HL-60 (cell line): ENCODE data around the gene ZNF385A.
A peak's percentile ranks its signal among the peaks of the same experiment; 100 is the strongest.

Experiments used
- DNase-seq, 2 experiments: peaks; one replicate each; pipeline ENCODE4 v3.0.0-alpha.2; 2010 to 2020; ENCODE audit warnings: low read depth in 1 of 2, low spot score in 1 of 2
- H3K27ac ChIP-seq: fragments of 250-450 bp; sonication (Bioruptor Pico); replicated peaks from 2 replicates; pipeline ENCODE4 v1.5.1; 2020; ENCODE audit warnings: mild to moderate bottlenecking, moderate library complexity
- H3K27me3 ChIP-seq: fragments of 250-450 bp; sonication (Bioruptor Pico); 2 replicates; pipeline ENCODE4 v1.5.1; 2021; ENCODE audit warnings: mild to moderate bottlenecking, moderate library complexity; ENCODE audit not compliant: insufficient read depth, poor library complexity, severe bottlenecking
- H3K4me3 ChIP-seq: replicated peaks from 2 replicates; pipeline ENCODE4 v1.5.1; 2011; ENCODE audit warnings: mild to moderate bottlenecking, control low read depth, low read length; ENCODE audit not compliant: insufficient read depth
- CTCF ChIP-seq: IDR thresholded peaks from one replicate; pipeline ENCODE4 v1.5.1; 2011; ENCODE audit warnings: low read length, control low read depth, inconsistent platforms; ENCODE audit not compliant: insufficient read depth
- GABPA ChIP-seq: IDR thresholded peaks from 2 replicates; pipeline ENCODE4 v1.6.1; 2012; ENCODE audit warnings: low read depth
- POLR2AphosphoS5 ChIP-seq: IDR thresholded peaks from 2 replicates; pipeline ENCODE4 v1.6.1; 2012; ENCODE audit warnings: low read depth
- REST ChIP-seq: IDR thresholded peaks from 2 replicates; pipeline ENCODE4 v1.6.1; 2012; ENCODE audit warnings: low read depth; ENCODE audit not compliant: insufficient replicate concordance
- SPI1 ChIP-seq: IDR thresholded peaks from 2 replicates; pipeline ENCODE4 v1.6.1; 2012; ENCODE audit warnings: low read depth, mild to moderate bottlenecking, borderline replicate concordance

ZNF385A gene

GRCh38 chr12:54412786-54413185 is 28.3 kb upstream of the ZNF385A start:
- peak overlapping the region; percentile 31 for H3K4me3 ChIP-seq
- no peak for DNase-seq
- no peaks in the 10 kb centered on the region for H3K27me3 ChIP-seq
- peak overlapping the region; percentile 88 for H3K27ac ChIP-seq
- TF ChIP-seq CTCF: no peak
- no peak for TF ChIP-seq POLR2AphosphoS5
- TF ChIP-seq GABPA: no peak
- no peak for TF ChIP-seq SPI1
- no peak for TF ChIP-seq REST

- Histone ChIP-seq H3K4me3 (0 out of 2 replicates have a peak overlapping the region, but pooled peaks have one; percentile 6), H3K27me3 (no peaks in the 10 kb centered on the region), H3K27ac (peak overlapping the region; percentile 88)
- no peak for DNase-seq
- TF ChIP-seq CTCF (no peak), REST (no peak), POLR2AphosphoS5 (no peak; the same call in 1 of the 2 replicates), GABPA (no peak), SPI1 (no peak)
Observed at GRCh38 chr12:54412348-54412747, 27.8 kb upstream of the ZNF385A start.

GRCh38 chr12:54411391-54412241 is 27.1 kb upstream of the ZNF385A start:
- H3K4me3 ChIP-seq: no peak overlapping the region
- no peaks in the 10 kb centered on the region for H3K27me3 ChIP-seq
- peak overlapping the region; percentile 88 for H3K27ac ChIP-seq
- TF ChIP-seq SPI1 (peak; percentile 40; the same call in 1 of the 2 replicates), CTCF (no peak)
- peak; percentile 85 to 88 for DNase-seq

- H3K4me3 ChIP-seq: no peak overlapping the region
- no peak for DNase-seq
- H3K27me3 ChIP-seq: no peaks in the 10 kb centered on the region
- TF ChIP-seq SPI1 (no peak), POLR2AphosphoS5 (no peak), REST (no peak), GABPA (no peak), CTCF (no peak)
- H3K27ac ChIP-seq: no peak overlapping the region
Observed at GRCh38 chr12:54409267-54409666, 24.7 kb upstream of the ZNF385A start.
